DOHH2 (cell line): Measurements from ENCODE around the gene ADNP.

Experiments used
- EZH2phosphoT487 ChIP-seq: fragments of 200-600 bp; sonication (generic); IDR thresholded peaks from 2 replicates; pipeline ENCODE4 v1.6.1; 2017; ENCODE audit warnings: borderline replicate concordance, mild to moderate bottlenecking, antibody characterized with exemption, low read length, moderate library complexity, mixed read lengths
- TF ChIP-seq, protein P1 (sequence below): fragments of 200-600 bp; sonication (generic); IDR thresholded peaks from one replicate; pipeline ENCODE4 v1.5.1; 2014; ENCODE audit warnings: antibody characterized with exemption, mild to moderate bottlenecking, low read depth, low read length; ENCODE audit not compliant: poor library complexity, severe bottlenecking

DNA sequence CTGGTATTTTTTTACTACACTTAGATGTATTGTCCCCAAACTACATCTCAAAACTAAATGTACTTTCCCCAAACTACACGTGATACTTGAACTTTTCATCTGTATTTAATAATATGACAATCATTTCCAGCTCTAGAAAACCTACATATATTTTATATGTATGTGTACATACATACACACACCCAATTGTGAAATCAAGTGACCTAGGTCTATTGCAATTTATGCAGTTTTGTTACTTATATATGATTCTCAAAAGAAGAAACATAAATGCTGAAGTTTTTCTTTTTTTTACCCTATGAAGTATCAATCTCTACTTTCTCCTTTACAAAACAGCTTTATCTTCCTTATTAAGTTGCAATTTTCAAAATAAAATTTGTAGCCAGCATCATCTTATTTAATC, 4.7 kb downstream of the ADNP start:
- TF ChIP-seq, protein P1, sequence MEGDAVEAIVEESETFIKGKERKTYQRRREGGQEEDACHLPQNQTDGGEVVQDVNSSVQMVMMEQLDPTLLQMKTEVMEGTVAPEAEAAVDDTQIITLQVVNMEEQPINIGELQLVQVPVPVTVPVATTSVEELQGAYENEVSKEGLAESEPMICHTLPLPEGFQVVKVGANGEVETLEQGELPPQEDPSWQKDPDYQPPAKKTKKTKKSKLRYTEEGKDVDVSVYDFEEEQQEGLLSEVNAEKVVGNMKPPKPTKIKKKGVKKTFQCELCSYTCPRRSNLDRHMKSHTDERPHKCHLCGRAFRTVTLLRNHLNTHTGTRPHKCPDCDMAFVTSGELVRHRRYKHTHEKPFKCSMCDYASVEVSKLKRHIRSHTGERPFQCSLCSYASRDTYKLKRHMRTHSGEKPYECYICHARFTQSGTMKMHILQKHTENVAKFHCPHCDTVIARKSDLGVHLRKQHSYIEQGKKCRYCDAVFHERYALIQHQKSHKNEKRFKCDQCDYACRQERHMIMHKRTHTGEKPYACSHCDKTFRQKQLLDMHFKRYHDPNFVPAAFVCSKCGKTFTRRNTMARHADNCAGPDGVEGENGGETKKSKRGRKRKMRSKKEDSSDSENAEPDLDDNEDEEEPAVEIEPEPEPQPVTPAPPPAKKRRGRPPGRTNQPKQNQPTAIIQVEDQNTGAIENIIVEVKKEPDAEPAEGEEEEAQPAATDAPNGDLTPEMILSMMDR: no peak
- TF ChIP-seq EZH2phosphoT487: no peak
